ENCODE data around the gene DMRT1.

The DMRT1 gene

GRCh38 chr9:841371-842209 lies at the start of gene DMRT1:
TSS of gene DMRT1 (plus strand) at chr9:841697. CDS start at chr9:841839, 142 bp downstream.
- DNase-seq = no peak

DNA sequence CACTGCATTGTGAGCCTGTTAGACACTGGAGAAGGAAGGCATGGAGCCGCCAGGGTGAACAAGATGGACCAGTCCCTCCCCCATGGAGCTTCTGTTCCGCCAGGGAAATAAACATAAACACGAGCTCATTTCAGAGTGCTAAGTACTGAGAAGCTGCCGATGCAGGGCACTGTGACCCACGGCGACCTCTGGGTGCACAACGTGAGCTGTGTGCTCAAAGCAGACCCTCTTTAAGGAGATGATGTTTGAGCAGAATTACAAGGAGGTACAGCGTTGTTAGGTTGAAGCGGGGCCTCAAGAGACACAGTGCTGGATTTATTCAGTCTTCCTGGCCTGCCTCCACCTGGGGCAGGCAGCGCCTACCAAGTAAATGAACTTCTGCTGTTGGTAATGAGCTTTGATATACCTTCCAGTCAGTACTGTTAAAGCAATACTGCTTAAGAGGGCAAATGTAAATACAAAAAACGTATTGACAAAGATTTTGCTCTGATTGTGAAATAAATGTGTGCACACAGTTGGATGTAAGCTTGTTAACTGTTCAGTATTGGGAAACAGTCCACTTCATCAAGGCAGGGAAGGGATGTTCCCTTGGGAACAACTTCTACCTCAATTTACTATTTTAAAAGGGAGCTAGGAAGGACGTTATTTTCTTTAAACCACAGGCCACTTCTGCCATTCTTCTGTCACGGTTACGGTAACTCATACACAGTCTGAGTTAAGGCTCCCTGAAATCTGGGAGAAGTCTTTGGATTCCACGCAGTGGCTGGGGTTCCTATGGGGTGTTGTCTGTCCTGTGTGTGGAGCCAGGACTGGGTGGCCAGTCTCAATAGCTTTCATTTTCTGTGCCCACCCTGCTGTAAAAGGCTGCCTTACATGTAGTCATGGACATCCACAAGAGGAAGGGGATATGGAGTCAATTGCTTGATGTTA lies 48.9 kb upstream of the DMRT1 start:
- DNase-seq = no peak

DNA sequence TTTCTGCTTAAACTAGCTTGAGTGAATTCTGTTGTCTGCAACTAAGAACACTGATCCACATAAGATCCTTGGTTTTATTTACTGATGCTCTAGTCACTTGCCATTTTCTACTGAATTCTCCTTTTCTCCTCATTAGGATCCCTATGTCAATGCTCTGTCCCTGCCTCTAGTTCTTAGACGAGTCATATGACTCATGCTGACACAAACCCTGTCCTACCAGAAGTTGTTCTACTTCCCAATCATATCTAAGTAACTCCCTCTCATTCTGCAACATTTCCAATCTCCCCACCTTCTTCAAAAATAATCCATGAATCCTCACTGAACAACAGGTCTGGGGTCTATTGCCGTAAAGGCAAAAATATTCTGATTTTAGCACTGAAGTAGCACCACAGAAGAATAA lies 47.1 kb upstream of the DMRT1 start:
- DNase-seq = no peak

DNA sequence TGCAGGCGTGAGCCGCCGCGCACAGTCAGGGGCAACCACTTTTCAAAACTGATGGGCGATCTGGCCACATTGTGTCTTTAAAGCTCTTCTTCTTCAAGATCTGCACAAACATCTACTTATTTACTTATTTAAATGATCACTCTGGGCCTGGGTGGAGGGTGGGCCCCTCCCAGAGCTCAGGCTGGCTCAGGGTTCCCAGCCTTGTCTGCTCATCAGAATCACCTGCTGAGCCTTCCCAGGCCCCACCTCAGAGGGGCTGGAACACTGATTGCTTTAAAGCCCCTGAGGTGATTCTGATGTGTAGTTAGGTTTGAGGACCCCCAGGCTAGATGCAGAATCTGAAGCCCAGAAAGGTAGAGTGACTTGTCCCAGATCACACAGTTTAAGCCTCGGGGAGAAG lies 45.6 kb upstream of the DMRT1 start:
- DNase-seq = no peak

DNA sequence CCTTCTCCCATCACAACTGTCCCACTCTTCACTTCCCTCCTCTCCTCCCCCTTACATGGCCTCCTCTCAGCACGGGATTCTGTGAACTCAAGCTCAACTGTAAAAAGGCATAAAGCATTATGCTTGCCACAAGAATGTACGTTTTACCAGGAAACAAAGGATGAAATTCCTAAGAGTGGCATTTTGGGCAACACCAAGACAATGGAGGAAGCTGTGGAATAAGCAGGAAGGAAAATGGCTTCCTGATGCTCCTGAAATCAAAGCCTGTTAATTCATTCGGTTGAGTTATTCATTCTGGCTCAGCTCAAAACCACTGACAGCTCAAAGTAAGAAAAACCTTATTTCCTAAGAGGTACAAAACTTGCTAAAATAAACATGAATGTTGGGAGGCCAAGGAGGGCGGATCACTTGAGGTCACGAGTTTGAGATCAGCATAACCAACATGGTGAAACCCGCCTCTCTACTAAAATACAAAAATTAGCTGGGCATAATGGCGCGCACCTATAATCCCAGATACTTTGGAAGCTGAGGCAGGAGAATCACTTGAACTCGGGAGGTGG lies 40.8 kb upstream of the DMRT1 start:
- no peak for DNase-seq

- no peak for DNase-seq
These were observed 40.0 kb upstream of the DMRT1 start for GRCh38 chr9:801399-802071.

GRCh38 chr9:804026-804425 lies 37.5 kb upstream of the DMRT1 start:
- DNase-seq = no peak

- no peak for DNase-seq
These were observed 36.3 kb upstream of the DMRT1 start for GRCh38 chr9:805151-805550.

DNA sequence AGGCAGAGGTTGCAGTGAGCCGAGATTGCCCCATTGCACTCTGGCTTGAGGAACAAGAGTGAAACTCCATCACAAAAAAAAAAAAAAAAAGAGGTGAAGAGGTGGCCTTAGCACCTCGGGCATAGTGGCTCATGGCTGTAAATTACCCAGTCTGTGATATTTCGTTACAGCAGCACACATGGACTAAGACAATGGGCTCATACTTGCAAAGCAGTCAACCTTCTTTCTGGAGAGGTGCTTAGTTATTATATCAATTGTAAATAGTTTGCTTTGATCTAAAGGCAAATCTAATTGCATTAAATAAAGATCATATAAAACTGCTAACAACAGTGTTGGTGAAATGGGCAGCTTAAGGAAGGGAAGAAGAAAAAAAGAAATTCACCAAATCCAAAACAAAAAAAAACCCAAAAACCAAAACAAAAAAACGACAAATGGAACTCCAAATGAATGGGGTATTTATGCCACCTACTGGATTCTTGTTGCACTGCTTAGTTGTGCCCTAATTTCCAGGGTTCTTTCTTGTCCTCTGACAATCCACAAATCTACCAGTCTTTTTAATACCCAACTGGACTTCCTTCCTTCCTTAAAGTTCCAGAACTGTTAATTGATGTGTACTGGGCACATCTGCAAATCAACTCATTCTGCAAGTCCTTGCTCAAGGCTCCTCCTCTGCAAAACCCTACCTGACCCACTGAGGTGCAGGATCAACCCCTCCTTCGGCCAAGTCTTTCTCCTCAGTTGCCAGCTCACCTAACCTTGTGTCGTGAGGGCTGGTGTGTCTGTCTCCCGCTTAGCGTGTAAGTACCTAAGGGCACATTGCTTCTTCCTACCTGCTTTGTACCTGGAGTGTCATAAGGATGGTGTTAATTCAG lies 35.0 kb upstream of the DMRT1 start:
- no peak for DNase-seq

GRCh38 chr9:811106-811531 lies 30.4 kb upstream of the DMRT1 start:
- DNase-seq = no peak

DNA sequence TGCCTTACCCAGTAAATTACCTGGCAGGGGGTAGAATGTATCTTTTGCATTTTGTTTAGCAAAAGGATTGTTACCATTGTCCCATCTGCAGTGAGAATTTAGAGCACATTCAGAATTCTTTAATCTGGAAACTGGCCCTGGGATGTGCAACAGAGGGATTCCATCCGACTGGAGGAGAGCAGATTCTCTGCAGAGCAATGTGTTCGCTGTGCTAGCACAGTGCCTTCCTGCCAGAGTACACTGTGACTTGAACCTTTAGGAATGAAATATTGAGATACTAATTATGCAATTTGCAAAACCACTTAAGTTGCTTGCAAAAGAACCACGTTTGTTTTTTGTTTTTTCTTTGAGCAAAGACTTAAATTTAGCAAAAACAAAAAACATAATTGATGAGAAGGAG lies 22.5 kb upstream of the DMRT1 start:
- no peak for DNase-seq

DNA sequence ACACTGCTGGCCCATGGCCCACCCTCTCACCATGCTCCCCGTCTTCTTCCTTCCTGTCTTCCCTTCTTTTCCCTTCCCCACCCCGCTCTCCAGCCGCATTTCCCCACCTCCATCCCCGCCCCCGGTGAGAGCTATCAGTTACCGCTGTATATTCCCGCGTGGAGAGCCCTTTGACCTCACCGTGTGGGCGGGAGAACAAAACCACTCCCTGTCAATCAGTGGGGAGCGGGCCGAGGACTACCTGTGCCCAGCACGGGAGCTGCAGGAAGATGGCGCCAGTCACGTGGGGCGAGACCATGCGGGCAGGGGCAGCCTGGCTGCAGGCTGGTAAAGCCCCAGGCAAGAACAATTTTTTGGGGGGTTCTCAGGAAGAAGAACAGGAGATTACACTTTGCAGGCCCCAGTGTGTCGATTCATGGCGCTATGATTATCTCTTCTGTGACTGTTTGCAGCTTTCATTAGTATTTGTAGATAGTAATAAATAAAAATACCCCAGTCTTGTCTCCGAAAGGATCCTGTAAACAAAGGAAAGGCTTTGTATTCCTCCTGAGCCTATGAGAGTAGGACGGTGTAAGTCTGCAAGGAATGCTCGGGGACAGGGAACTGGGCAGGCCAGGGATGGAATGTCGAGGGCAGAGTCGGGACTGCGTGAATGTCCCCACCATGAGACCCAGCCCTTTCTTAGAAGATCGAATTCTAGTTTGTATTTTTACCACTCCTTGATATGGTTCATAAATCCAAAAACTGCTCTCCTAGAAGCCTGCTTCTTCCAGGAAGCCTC lies 14.8 kb upstream of the DMRT1 start:
- DNase-seq = no peak

DNA sequence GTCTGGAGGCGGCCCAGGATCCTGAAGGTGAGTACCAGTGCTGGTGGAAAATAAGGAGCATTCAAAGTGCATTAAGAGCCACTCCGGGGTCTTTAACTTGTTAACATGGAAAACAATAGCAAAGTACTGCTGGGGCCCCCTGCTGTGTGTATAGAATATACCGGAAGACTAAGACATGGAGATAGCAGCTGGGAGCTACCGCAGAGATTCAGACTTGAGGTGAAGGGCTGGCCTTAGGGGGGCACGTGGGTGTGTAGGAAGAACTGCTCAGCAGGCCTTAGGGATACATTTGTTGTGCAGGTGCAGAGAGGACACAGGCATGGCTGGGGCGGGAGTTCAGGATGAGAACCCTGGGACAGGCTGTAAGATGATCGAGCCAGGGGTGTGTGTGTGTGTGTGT lies 1.2 kb upstream of the DMRT1 start:
- DNase-seq = no peak

GRCh38 chr9:842635-843426 lies 1.3 kb downstream of the DMRT1 start:
- DNase-seq = no peak

- DNase-seq = no peak
These were observed 1.9 kb downstream of the DMRT1 start for GRCh38 chr9:843427-843785.

DNA sequence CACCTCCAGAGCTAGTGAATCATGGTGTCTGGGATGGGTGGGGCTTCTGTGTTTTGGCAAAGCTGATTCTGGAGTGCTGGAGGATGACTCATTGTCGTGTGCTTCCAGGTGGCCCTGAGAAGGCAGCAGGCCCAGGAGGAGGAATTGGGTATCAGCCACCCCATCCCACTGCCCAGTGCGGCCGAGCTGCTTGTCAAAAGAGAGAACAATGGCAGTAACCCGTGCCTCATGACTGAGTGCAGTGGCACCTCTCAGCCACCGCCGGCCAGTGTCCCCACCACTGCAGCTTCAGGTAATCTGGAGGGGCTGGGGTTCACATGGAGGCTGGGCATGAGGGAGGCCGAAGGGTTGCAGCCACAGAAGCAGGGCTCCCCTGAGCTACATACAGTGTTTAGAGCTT lies 5.4 kb downstream of the DMRT1 start:
- no peak for DNase-seq

DNA sequence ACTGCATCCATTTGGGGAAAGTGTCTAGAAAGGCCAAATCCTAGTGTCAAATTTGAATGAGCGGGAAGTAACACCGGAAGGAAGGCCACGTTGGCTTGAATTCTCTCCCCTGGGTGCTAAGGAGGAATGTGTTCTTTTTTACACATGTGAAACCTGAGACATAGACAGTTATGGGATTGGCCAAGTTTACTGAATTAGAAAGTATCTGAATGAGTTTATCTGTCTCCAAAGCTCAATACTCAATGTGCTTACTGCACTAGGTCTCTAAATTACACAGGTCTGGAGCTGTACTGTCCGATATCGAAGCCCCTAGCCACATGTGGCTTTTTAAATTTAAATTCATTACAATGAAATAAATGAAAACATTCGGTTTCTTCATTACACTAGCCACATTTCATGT lies 6.0 kb downstream of the DMRT1 start:
- DNase-seq = no peak

DNA sequence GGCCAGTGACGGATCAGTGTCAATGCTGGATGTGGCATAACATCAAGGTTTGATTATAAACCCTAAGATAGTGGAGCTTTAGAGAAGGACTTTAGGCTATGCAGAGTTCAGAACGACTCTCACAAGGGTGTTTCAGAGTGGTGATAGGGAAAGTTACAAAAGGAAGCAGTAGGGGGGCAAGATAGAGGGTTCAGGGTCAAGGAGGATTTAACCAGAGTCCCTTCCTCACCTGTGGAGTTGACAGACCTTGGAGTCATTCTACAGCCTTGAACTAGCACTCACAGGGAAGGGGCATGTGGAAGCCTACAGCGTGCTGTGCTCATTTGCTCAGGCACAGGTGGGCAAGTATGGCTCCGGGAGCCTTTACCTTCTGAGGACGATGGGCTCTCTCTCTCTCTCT lies 7.9 kb downstream of the DMRT1 start:
- no peak for DNase-seq

- DNase-seq = no peak
These were observed 11.0 kb downstream of the DMRT1 start for GRCh38 chr9:852539-852938.

- DNase-seq = no peak
These were observed 17.8 kb downstream of the DMRT1 start for GRCh38 chr9:859251-859650.

Measured in DMS79 treated with DMSO at 0.1 percent for 48 hours (cell line).